ENCODE measurements around the gene CYS1.
"Not testable (repeated sequence)": the region's sequence is repeated elsewhere in the genome, so short reads cannot be mapped to it uniquely, and the experiment has no call there.

The CYS1 gene

DNA sequence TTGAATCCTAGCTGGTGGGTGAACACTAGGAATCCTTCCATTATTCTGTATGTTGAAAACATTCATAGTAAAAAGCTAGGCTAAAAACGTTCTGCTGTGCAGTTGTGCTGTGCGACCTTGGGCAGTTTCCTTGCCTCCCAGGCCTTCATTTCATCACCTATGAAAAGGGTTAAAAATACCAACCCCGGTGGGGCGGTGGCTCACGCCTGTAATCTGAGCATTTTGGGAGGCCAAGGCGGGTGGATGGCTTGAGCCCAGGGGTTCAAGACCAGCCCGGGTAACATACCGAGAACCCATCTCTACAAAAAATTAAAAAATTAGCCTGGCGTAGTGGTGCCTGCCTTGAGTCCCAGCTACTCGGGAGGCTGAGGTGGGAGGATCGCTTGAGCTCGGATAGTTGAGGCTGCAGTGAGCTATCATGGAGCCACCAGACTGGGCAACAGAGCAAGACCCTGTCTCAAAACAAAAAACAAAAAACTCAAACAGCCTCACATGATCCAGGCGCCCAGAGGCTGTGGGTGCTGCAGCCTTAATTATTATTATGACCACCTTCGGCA, 39.5 kb upstream of the CYS1 start:
- H3K27me3 ChIP-seq (replicated peaks; ENCODE audit: control insufficient read depth, insufficient read depth, low read length) = no peaks in the 10 kb centered on the region
- peaks cover 37% of the 10 kb centered on the region for H3K4me1 ChIP-seq (ENCODE audit: control insufficient read depth, insufficient read depth, low read length)
- peak overlapping the region; percentile 77 for H3K9ac ChIP-seq (ENCODE audit: low read length)
- no peak for DNase-seq (ENCODE audit: low read depth)
- no peaks in the 10 kb centered on the region for H3K9me3 ChIP-seq (ENCODE audit: control insufficient read depth, low read length)
- peak overlapping the region; percentile 85 for H3K4me3 ChIP-seq (ENCODE audit: low read length)
- H3K36me3 ChIP-seq (ENCODE audit: control insufficient read depth, insufficient read depth, low read length, severe bottlenecking) = no peaks in the 10 kb centered on the region

DNA sequence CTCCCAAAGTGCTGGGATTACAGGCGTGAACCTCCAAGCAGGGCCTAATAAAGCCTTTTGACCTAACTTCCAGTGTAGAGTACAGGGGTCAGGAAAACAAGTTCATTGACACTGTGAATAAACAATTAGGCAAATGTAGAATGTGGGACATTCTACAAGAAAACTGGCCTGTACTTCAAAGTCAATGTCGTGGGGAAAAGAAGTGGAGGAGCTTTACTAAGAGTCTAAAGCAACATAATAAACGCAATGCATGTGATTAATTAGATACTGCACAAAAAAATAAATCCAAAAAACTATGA, 38.8 kb upstream of the CYS1 start:
- Histone ChIP-seq H3K9ac (ENCODE audit: low read length) (no peak overlapping the region), H3K4me3 (ENCODE audit: low read length) (no peak overlapping the region), H3K4me1 (ENCODE audit: control insufficient read depth, insufficient read depth, low read length) (peaks cover 30% of the 10 kb centered on the region), H3K9me3 (ENCODE audit: control insufficient read depth, low read length) (no peaks in the 10 kb centered on the region), H3K27me3 (replicated peaks; ENCODE audit: control insufficient read depth, insufficient read depth, low read length) (no peaks in the 10 kb centered on the region), H3K36me3 (ENCODE audit: control insufficient read depth, insufficient read depth, low read length, severe bottlenecking) (no peaks in the 10 kb centered on the region)
- DNase-seq (ENCODE audit: low read depth) = no peak

DNA sequence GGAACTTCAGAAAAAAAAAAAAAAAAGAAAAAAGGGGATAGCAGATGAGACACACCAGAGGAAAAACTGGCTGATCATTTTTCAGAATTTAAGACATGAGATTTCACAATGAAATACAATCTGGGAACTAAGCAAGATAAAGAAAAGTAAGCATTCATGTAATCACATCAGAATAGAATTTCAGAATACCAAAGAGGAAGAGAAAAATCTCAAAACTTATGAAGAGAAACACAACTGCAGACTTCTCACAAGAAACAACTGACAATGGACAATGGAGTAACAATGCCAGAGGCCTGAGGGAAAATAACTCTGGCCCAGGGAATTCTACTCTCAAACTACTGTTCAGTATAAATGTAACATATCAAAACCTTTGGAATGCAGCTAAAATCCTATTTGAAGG, 29.1 kb upstream of the CYS1 start:
- no peaks in the 10 kb centered on the region for H3K27me3 ChIP-seq (replicated peaks; ENCODE audit: control insufficient read depth, insufficient read depth, low read length)
- no peaks in the 10 kb centered on the region for H3K9me3 ChIP-seq (ENCODE audit: control insufficient read depth, low read length)
- H3K4me1 ChIP-seq (ENCODE audit: control insufficient read depth, insufficient read depth, low read length) = no peaks in the 10 kb centered on the region
- H3K9ac ChIP-seq (ENCODE audit: low read length) = no peak overlapping the region
- no peak overlapping the region for H3K4me3 ChIP-seq (ENCODE audit: low read length)
- peak; percentile 58 for DNase-seq (ENCODE audit: low read depth)
- H3K36me3 ChIP-seq (ENCODE audit: control insufficient read depth, insufficient read depth, low read length, severe bottlenecking) = no peaks in the 10 kb centered on the region

DNA sequence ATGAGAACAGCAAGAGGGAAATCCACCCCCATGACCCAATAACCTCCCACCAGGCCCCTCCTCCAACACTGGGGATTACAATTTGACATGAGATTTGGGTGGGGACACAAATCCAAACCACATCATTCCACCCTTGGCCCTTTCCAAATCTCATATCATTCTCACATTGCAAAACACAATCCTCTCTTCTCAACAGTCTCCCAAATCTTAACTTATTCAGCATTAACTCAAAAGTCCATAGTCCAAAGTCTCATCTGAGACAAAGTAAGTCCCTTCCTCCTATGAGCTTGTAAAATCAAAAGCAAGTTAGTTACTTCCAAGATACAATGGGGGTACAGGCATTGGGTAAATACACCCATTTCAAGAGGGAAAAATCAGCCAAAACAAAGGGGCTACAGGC, 24.7 kb upstream of the CYS1 start:
- H3K4me1 ChIP-seq (ENCODE audit: control insufficient read depth, insufficient read depth, low read length); H3K9me3 ChIP-seq (ENCODE audit: control insufficient read depth, low read length); H3K9ac ChIP-seq (ENCODE audit: low read length); H3K36me3 ChIP-seq (ENCODE audit: control insufficient read depth, insufficient read depth, low read length, severe bottlenecking); DNase-seq (ENCODE audit: low read depth); H3K4me3 ChIP-seq (ENCODE audit: low read length); H3K27me3 ChIP-seq (replicated peaks; ENCODE audit: control insufficient read depth, insufficient read depth, low read length): not testable (repeated sequence)

GRCh38 chr2:10103179-10103578, 23.0 kb upstream of the CYS1 start:
- DNase-seq (ENCODE audit: low read depth) = no peak
- Histone ChIP-seq H3K4me1 (ENCODE audit: control insufficient read depth, insufficient read depth, low read length) (no peaks in the 10 kb centered on the region), H3K9me3 (ENCODE audit: control insufficient read depth, low read length) (no peaks in the 10 kb centered on the region), H3K4me3 (ENCODE audit: low read length) (no peak overlapping the region), H3K36me3 (ENCODE audit: control insufficient read depth, insufficient read depth, low read length, severe bottlenecking) (no peaks in the 10 kb centered on the region), H3K27me3 (replicated peaks; ENCODE audit: control insufficient read depth, insufficient read depth, low read length) (peaks cover 5% of the 10 kb centered on the region), H3K9ac (ENCODE audit: low read length) (no peak overlapping the region)

- no peaks in the 10 kb centered on the region for H3K9me3 ChIP-seq (ENCODE audit: control insufficient read depth, low read length)
- H3K4me1 ChIP-seq (ENCODE audit: control insufficient read depth, insufficient read depth, low read length) = no peaks in the 10 kb centered on the region
- no peaks in the 10 kb centered on the region for H3K36me3 ChIP-seq (ENCODE audit: control insufficient read depth, insufficient read depth, low read length, severe bottlenecking)
- no peak for DNase-seq (ENCODE audit: low read depth)
- no peak overlapping the region for H3K9ac ChIP-seq (ENCODE audit: low read length)
- H3K27me3 ChIP-seq (replicated peaks; ENCODE audit: control insufficient read depth, insufficient read depth, low read length) = peaks cover 5% of the 10 kb centered on the region
- no peak overlapping the region for H3K4me3 ChIP-seq (ENCODE audit: low read length)
Measured at GRCh38 chr2:10101491-10101890, 21.3 kb upstream of the CYS1 start.

DNA sequence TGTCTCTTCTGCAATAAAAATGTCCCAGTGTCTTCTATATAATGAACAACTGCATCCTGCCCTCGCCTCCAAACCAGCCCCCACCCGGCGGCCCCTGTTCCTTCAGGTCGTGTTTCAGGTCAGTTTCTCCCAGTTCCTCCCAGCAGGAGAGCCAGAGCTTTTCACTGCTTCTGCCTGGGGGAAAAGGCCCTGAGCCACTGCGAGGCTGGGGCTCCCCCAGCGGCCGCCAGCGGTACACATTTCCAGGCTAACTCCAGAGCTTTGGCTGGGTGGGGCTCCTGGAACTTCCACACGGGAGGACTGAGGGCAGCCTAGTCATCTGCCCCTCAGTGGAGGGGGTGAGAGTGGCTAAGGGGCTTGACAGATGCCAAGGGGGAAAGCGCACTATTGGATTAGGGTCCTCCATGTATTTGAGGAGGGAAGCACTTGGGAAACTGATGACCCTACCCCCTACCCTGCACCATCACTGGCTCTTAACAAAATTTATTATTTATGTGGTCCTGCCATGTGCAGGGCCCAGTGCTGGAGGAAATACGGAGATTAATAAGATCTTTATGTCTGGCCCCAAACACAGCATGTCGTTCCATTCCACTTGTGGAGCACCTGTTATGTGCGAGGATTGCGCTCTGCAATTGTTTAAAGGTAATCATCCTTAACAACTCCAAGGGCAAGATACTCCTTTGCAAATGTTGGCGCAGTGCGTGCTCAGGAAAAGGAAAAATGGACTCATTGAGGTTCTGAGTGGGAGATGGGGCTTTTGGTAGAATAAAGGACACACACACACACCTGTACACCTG, 17.3 kb upstream of the CYS1 start:
- Histone ChIP-seq H3K9me3 (ENCODE audit: control insufficient read depth, low read length) (no peaks in the 10 kb centered on the region), H3K4me1 (ENCODE audit: control insufficient read depth, insufficient read depth, low read length) (no peaks in the 10 kb centered on the region), H3K36me3 (ENCODE audit: control insufficient read depth, insufficient read depth, low read length, severe bottlenecking) (no peaks in the 10 kb centered on the region), H3K27me3 (replicated peaks; ENCODE audit: control insufficient read depth, insufficient read depth, low read length) (peaks cover 24% of the 10 kb centered on the region), H3K9ac (ENCODE audit: low read length) (no peak overlapping the region), H3K4me3 (ENCODE audit: low read length) (no peak overlapping the region)
- peak; percentile 85 for DNase-seq (ENCODE audit: low read depth)

- Histone ChIP-seq H3K4me1 (ENCODE audit: control insufficient read depth, insufficient read depth, low read length) (no peaks in the 10 kb centered on the region), H3K27me3 (replicated peaks; ENCODE audit: control insufficient read depth, insufficient read depth, low read length) (peaks cover 30% of the 10 kb centered on the region), H3K36me3 (ENCODE audit: control insufficient read depth, insufficient read depth, low read length, severe bottlenecking) (no peaks in the 10 kb centered on the region), H3K9me3 (ENCODE audit: control insufficient read depth, low read length) (peaks cover 9% of the 10 kb centered on the region), H3K4me3 (ENCODE audit: low read length) (no peak overlapping the region), H3K9ac (ENCODE audit: low read length) (no peak overlapping the region)
- no peak for DNase-seq (ENCODE audit: low read depth)
Measured at GRCh38 chr2:10096641-10097040, 16.4 kb upstream of the CYS1 start.

- Histone ChIP-seq H3K36me3 (ENCODE audit: control insufficient read depth, insufficient read depth, low read length, severe bottlenecking) (no peaks in the 10 kb centered on the region), H3K4me1 (ENCODE audit: control insufficient read depth, insufficient read depth, low read length) (no peaks in the 10 kb centered on the region), H3K9me3 (ENCODE audit: control insufficient read depth, low read length) (peaks cover 9% of the 10 kb centered on the region), H3K27me3 (replicated peaks; ENCODE audit: control insufficient read depth, insufficient read depth, low read length) (peaks cover 34% of the 10 kb centered on the region), H3K9ac (ENCODE audit: low read length) (no peak overlapping the region), H3K4me3 (ENCODE audit: low read length) (no peak overlapping the region)
- no peak for DNase-seq (ENCODE audit: low read depth)
Measured at GRCh38 chr2:10095175-10095574, 15.0 kb upstream of the CYS1 start.

GRCh38 chr2:10094271-10094814, 14.1 kb upstream of the CYS1 start:
- Histone ChIP-seq H3K9ac (ENCODE audit: low read length) (no peak overlapping the region), H3K4me1 (ENCODE audit: control insufficient read depth, insufficient read depth, low read length) (no peaks in the 10 kb centered on the region), H3K9me3 (ENCODE audit: control insufficient read depth, low read length) (peaks cover 9% of the 10 kb centered on the region), H3K4me3 (ENCODE audit: low read length) (no peak overlapping the region), H3K27me3 (replicated peaks; ENCODE audit: control insufficient read depth, insufficient read depth, low read length) (peaks cover 38% of the 10 kb centered on the region), H3K36me3 (ENCODE audit: control insufficient read depth, insufficient read depth, low read length, severe bottlenecking) (no peaks in the 10 kb centered on the region)
- DNase-seq (ENCODE audit: low read depth) = no peak

DNA sequence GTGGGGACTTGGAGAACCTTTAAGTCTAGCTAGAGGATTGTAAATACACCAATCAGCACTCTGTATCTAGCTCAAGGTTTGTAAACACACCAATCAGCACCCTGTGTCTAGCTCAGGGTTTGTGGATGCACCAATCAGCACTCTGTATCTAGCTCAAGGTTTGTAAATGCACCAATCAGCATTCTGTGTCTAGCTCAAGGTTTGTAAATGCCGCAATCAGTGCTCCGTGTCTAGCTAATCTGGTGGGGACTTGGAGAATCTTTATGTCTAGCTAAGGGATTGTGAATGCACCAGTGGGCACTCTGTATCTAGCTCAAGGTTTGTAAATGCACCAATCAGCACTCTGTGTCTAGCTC, 11.7 kb upstream of the CYS1 start:
- H3K27me3 ChIP-seq (replicated peaks; ENCODE audit: control insufficient read depth, insufficient read depth, low read length) = peaks cover 40% of the 10 kb centered on the region
- not testable (repeated sequence) for H3K9me3 ChIP-seq (ENCODE audit: control insufficient read depth, low read length); H3K4me1 ChIP-seq (ENCODE audit: control insufficient read depth, insufficient read depth, low read length); DNase-seq (ENCODE audit: low read depth); H3K9ac ChIP-seq (ENCODE audit: low read length); H3K36me3 ChIP-seq (ENCODE audit: control insufficient read depth, insufficient read depth, low read length, severe bottlenecking); H3K4me3 ChIP-seq (ENCODE audit: low read length)

Measured in adipocyte (in vitro differentiated cells).